GM19452 (cell line): ENCODE measurements around the gene HPCA.

Source experiments
- ATAC-seq: cut with Tn5 transposase; IDR thresholded peaks from one replicate; pipeline ENCODE4 v1.9.1; 2021; ENCODE audit not compliant: unreplicated experiment

Gene HPCA

GRCh38 chr1:32886004-32886827 lies at the start of gene HPCA:
TSS of gene HPCA (plus strand) at chr1:32886491. CDS start at chr1:32888899, 2,408 bp downstream.
- no peak for ATAC-seq

GRCh38 chr1:32848354-32849063 lies 37.8 kb upstream of the HPCA start:
- ATAC-seq = no peak

GRCh38 chr1:32855861-32856617 lies 30.3 kb upstream of the HPCA start:
- ATAC-seq = no peak

GRCh38 chr1:32858136-32858535 lies 28.2 kb upstream of the HPCA start:
- no peak for ATAC-seq

GRCh38 chr1:32858791-32859190 lies 27.5 kb upstream of the HPCA start:
- no peak for ATAC-seq

GRCh38 chr1:32859915-32860314 lies 26.4 kb upstream of the HPCA start:
- ATAC-seq = no peak

- no peak for ATAC-seq
Observed at GRCh38 chr1:32860566-32860965, 25.7 kb upstream of the HPCA start.

- no peak for ATAC-seq
Observed at GRCh38 chr1:32861904-32862695, 24.2 kb upstream of the HPCA start.

- no peak for ATAC-seq
Observed at GRCh38 chr1:32863218-32863880, 22.9 kb upstream of the HPCA start.

- ATAC-seq = no peak
Observed at GRCh38 chr1:32863881-32864245, 22.4 kb upstream of the HPCA start.

- ATAC-seq = no peak
Observed at GRCh38 chr1:32864375-32865019, 21.8 kb upstream of the HPCA start.

- no peak for ATAC-seq
Observed at GRCh38 chr1:32865639-32866405, 20.5 kb upstream of the HPCA start.

GRCh38 chr1:32867151-32867550 lies 19.1 kb upstream of the HPCA start:
- ATAC-seq = no peak

- no peak for ATAC-seq
Observed at GRCh38 chr1:32867671-32868070, 18.6 kb upstream of the HPCA start.

GRCh38 chr1:32868085-32868484 lies 18.2 kb upstream of the HPCA start:
- no peak for ATAC-seq

- ATAC-seq = no peak
Observed at GRCh38 chr1:32868806-32869455, 17.4 kb upstream of the HPCA start.

- no peak for ATAC-seq
Observed at GRCh38 chr1:32869923-32870614, 16.2 kb upstream of the HPCA start.
